HG03280 (cell line): ENCODE results near the gene LRRC32.

ENCODE experiments used
- ATAC-seq: cut with Tn5 transposase; IDR thresholded peaks from one replicate; pipeline ENCODE4 v1.9.1; 2021; ENCODE audit warnings: mild to moderate bottlenecking, moderate library complexity; ENCODE audit not compliant: unreplicated experiment

Gene LRRC32

GRCh38 chr11:76699451-76700091 is 29.0 kb upstream of the LRRC32 start:
- no peak for ATAC-seq

- no peak for ATAC-seq
Measured at GRCh38 chr11:76698321-76699043, 27.9 kb upstream of the LRRC32 start.

- ATAC-seq, result no peak
Measured at GRCh38 chr11:76696756-76697155, 26.2 kb upstream of the LRRC32 start.

GRCh38 chr11:76695771-76696170 is 25.2 kb upstream of the LRRC32 start:
- no peak for ATAC-seq

GRCh38 chr11:76695133-76695532 is 24.6 kb upstream of the LRRC32 start:
- ATAC-seq, result no peak

GRCh38 chr11:76694664-76695063 is 24.1 kb upstream of the LRRC32 start:
- ATAC-seq, result no peak

GRCh38 chr11:76693806-76694205 is 23.3 kb upstream of the LRRC32 start:
- ATAC-seq, result no peak

GRCh38 chr11:76692956-76693355 is 22.4 kb upstream of the LRRC32 start:
- no peak for ATAC-seq

- no peak for ATAC-seq
Measured at GRCh38 chr11:76691655-76692054, 21.1 kb upstream of the LRRC32 start.

- ATAC-seq, result no peak
Measured at GRCh38 chr11:76690736-76691135, 20.2 kb upstream of the LRRC32 start.

GRCh38 chr11:76689313-76690260 is 19.0 kb upstream of the LRRC32 start:
- ATAC-seq, result no peak

- ATAC-seq, result no peak
Measured at GRCh38 chr11:76688146-76688545, 17.6 kb upstream of the LRRC32 start.

GRCh38 chr11:76686261-76687079 is 15.9 kb upstream of the LRRC32 start:
- no peak for ATAC-seq

- no peak for ATAC-seq
Measured at GRCh38 chr11:76685831-76686230, 15.3 kb upstream of the LRRC32 start.

GRCh38 chr11:76685237-76685636 is 14.7 kb upstream of the LRRC32 start:
- no peak for ATAC-seq

- ATAC-seq, result no peak
Measured at GRCh38 chr11:76684516-76684915, 14.0 kb upstream of the LRRC32 start.

- no peak for ATAC-seq
Measured at GRCh38 chr11:76683161-76684095, 12.9 kb upstream of the LRRC32 start.

- no peak for ATAC-seq
Measured at GRCh38 chr11:76682684-76683083, 12.1 kb upstream of the LRRC32 start.

- no peak for ATAC-seq
Measured at GRCh38 chr11:76682106-76682505, 11.6 kb upstream of the LRRC32 start.
